ENCODE data around the gene SLIT3. TPM values are rescaled to one million over a fixed set of nuclear protein-coding genes. Genes with fewer than 3 reads are reported as not detected.

Gene SLIT3
- total RNA-seq, 1 experiment from 2014 or later, result 0.10 TPM

GRCh38 chr5:168660691-168661090 is 640.2 kb downstream of the SLIT3 start:
- ChIA-PET POLR2A (no interaction called here), CTCF (no interaction called here), RAD21 (ENCODE audit: low non-redundant PET in 1 of 2, low total read pairs in 2 of 2, uncharacterized antibody in 2 of 2, unreplicated experiment in 2 of 2) (no interaction called here)
- intact Hi-C loops (cut with micrococcal nuclease), result no loop called here
- Histone ChIP-seq H3K27ac (ENCODE audit: low read depth, low read length) (no peak overlapping the region), H3K27me3 (ENCODE audit: insufficient read depth, low read length) (no peaks in the 10 kb centered on the region), H3K9me2 (ENCODE audit: insufficient read depth) (no peaks in the 10 kb centered on the region), H3K4me2 (ENCODE audit: low read length) (no peak overlapping the region), H4K20me1 (ENCODE audit: insufficient read depth) (no peaks in the 10 kb centered on the region), H3K4me3 (replicated peaks in 1 of 2; ENCODE audit: low read depth in 1 of 2, low read length in 2 of 2) (no peak overlapping the region), H3K9ac (ENCODE audit: low read length) (no peak overlapping the region), H3K79me2 (ENCODE audit: insufficient read depth, low read length) (no peaks in the 10 kb centered on the region), H3K9me3 (ENCODE audit: control insufficient read depth in 1 of 2, insufficient read depth in 1 of 2, low read depth in 1 of 2, low read length in 2 of 2) (no peaks in the 10 kb centered on the region), H2AFZ (ENCODE audit: low read depth, low read length, poor library complexity, severe bottlenecking) (no peak overlapping the region), H3K36me3 (ENCODE audit: control insufficient read depth in 1 of 2, insufficient read depth in 2 of 2, low read length in 2 of 2) (no peaks in the 10 kb centered on the region), H3K4me1 (ENCODE audit: control insufficient read depth in 1 of 2, insufficient read depth in 2 of 2, low read length in 2 of 2) (peaks cover 0 to 5% of the 10 kb centered on the region in 2 experiments; a peak in 1 of 4 replicates)
- DNase-seq (ENCODE audit: low read depth, low spot score) (no peak), ATAC-seq (no peak)
- no peak for TF ChIP-seq ATF3 (IDR thresholded peaks at IDR 0.05)
- TF ChIP-seq POLR2A (IDR thresholded peaks at IDR 0.05; ENCODE audit: borderline replicate concordance, extremely low read depth, insufficient read depth, insufficient read length), result no peak
- no peak for TF ChIP-seq TCF7L2 (IDR thresholded peaks at IDR 0.05; ENCODE audit: borderline replicate concordance, extremely low read depth, insufficient read depth, insufficient read length)
- no peak for TF ChIP-seq FOSL1 (IDR thresholded peaks at IDR 0.05; ENCODE audit: low read depth)
- TF ChIP-seq YY1 (IDR thresholded peaks at IDR 0.05; ENCODE audit: extremely low read depth, insufficient replicate concordance, low read depth, low read length), result no peak
- TF ChIP-seq EGR1 (IDR thresholded peaks at IDR 0.05; ENCODE audit: low read depth), result no peak
- no peak for TF ChIP-seq CEBPB (IDR thresholded peaks at IDR 0.05; ENCODE audit: low read depth)
- no peak for TF ChIP-seq REST (IDR thresholded peaks at IDR 0.05; ENCODE audit: low read depth)
- no peak for TF ChIP-seq RAD21 (IDR thresholded peaks at IDR 0.05; ENCODE audit: low read depth)
- no peak for TF ChIP-seq EZH2 (IDR thresholded peaks at IDR 0.05)
- TF ChIP-seq SP1 (IDR thresholded peaks at IDR 0.05; ENCODE audit: low read depth), result no peak
- no peak for TF ChIP-seq ZBTB33 (IDR thresholded peaks at IDR 0.05; ENCODE audit: extremely low read depth, insufficient replicate concordance, low read length)
- no peak for TF ChIP-seq CTCF (IDR thresholded peaks at IDR 0.05 in 2 of 3, conservative IDR thresholded peaks at IDR 0.05 in 1 of 3; ENCODE audit: borderline replicate concordance in 1 of 3, insufficient read depth in 1 of 3, low read depth in 2 of 3, low read length in 2 of 3)
- TF ChIP-seq SIN3A (IDR thresholded peaks at IDR 0.05; ENCODE audit: low read depth), result no peak
- BruUV-seq (replicated peaks), result no TSS peak

Measured in HCT116 (cell line).